Osteocyte (in vitro differentiated cells): ENCODE results near the gene DIPK1C. TPM values are rescaled to one million over a fixed set of nuclear protein-coding genes. Genes with fewer than 3 reads are reported as not detected.

ENCODE experiments used
- DNase-seq: peaks from one replicate; pipeline ENCODE4 v3.0.0; 2021; ENCODE audit warnings: mixed read lengths; ENCODE audit not compliant: unreplicated experiment; ENCODE audit errors: extremely low spot score
- H3K27ac Mint-ChIP-seq: one replicate; pipeline ENCODE4 v1.8.0; 2021; ENCODE audit warnings: mild to moderate bottlenecking, mixed read lengths; ENCODE audit not compliant: unreplicated experiment
- H3K27me3 Mint-ChIP-seq: one replicate; pipeline ENCODE4 v1.8.0; 2021; ENCODE audit warnings: mixed read lengths; ENCODE audit not compliant: unreplicated experiment
- H3K36me3 Mint-ChIP-seq: one replicate; pipeline ENCODE4 v1.8.0; 2021; ENCODE audit warnings: mixed read lengths; ENCODE audit not compliant: unreplicated experiment
- H3K4me1 Mint-ChIP-seq: one replicate; pipeline ENCODE4 v1.8.0; 2021; ENCODE audit warnings: mixed read lengths; ENCODE audit not compliant: unreplicated experiment
- H3K4me3 Mint-ChIP-seq: one replicate; pipeline ENCODE4 v1.8.0; 2021; ENCODE audit warnings: mild to moderate bottlenecking, moderate library complexity, mixed read lengths; ENCODE audit not compliant: unreplicated experiment
- H3K9me3 Mint-ChIP-seq: one replicate; pipeline ENCODE4 v1.8.0; 2021; ENCODE audit warnings: mixed read lengths; ENCODE audit not compliant: unreplicated experiment
- total RNA-seq: library from RNA; stranded (reverse); gene quantifications from 2 replicates; pipeline ENCODE4 v1.2.1, GENCODE V29; 2021
- TF ChIP-seq, protein P1 (sequence below): fragments of 200-600 bp; sonication (generic); IDR thresholded peaks from 2 replicates; pipeline ENCODE4 v1.5.0; 2021; ENCODE audit warnings: antibody characterized with exemption, mild to moderate bottlenecking, moderate library complexity

Gene DIPK1C
- total RNA-seq, 1 donor from 2014 or later: not detected

DNA sequence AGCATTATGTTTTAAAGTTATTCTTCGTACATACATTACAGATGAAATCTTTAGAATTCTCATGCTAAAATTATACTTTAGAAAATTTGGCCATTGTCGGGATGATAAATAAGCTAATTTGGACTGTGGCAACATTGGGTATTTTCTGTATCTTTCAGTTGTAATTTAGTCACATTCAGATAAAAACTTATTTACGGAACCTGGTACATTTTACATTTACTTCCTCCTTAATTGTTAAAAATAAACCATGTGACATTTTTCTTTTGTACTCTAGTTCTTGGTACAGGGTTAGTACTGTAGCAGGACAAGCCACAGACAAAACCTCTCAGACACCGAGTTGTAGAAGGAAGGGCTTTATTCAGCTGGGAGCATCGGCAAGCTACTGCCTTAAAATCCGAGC is 43.3 kb upstream of the DIPK1C start:
- Mint-ChIP-seq H3K27ac (no peak overlapping the region), H3K27me3 (no peaks in the 10 kb centered on the region), H3K4me3 (no peak overlapping the region), H3K36me3 (peaks cover 20% of the 10 kb centered on the region), H3K4me1 (peaks cover 27% of the 10 kb centered on the region), H3K9me3 (no peaks in the 10 kb centered on the region)
- DNase-seq: no peak
- TF ChIP-seq, protein P1, sequence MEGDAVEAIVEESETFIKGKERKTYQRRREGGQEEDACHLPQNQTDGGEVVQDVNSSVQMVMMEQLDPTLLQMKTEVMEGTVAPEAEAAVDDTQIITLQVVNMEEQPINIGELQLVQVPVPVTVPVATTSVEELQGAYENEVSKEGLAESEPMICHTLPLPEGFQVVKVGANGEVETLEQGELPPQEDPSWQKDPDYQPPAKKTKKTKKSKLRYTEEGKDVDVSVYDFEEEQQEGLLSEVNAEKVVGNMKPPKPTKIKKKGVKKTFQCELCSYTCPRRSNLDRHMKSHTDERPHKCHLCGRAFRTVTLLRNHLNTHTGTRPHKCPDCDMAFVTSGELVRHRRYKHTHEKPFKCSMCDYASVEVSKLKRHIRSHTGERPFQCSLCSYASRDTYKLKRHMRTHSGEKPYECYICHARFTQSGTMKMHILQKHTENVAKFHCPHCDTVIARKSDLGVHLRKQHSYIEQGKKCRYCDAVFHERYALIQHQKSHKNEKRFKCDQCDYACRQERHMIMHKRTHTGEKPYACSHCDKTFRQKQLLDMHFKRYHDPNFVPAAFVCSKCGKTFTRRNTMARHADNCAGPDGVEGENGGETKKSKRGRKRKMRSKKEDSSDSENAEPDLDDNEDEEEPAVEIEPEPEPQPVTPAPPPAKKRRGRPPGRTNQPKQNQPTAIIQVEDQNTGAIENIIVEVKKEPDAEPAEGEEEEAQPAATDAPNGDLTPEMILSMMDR: no peak

GRCh38 chr18:74499633-74500032 is 42.5 kb upstream of the DIPK1C start:
- no peak for DNase-seq
- Mint-ChIP-seq H3K4me1 (peaks cover 28% of the 10 kb centered on the region), H3K36me3 (peaks cover 17% of the 10 kb centered on the region), H3K27me3 (no peaks in the 10 kb centered on the region), H3K9me3 (no peaks in the 10 kb centered on the region), H3K4me3 (peak overlapping the region; percentile 8), H3K27ac (peak overlapping the region; percentile 42)
- TF ChIP-seq, protein P1: no peak

- peak overlapping the region; percentile 8 for H3K4me3 Mint-ChIP-seq
- peaks cover 4% of the 10 kb centered on the region for H3K27me3 Mint-ChIP-seq
- no peak for DNase-seq
- TF ChIP-seq, protein P1: no peak
- H3K36me3 Mint-ChIP-seq: peaks cover 15% of the 10 kb centered on the region
- H3K4me1 Mint-ChIP-seq: peaks cover 28% of the 10 kb centered on the region
- peak overlapping the region; percentile 42 for H3K27ac Mint-ChIP-seq
- no peaks in the 10 kb centered on the region for H3K9me3 Mint-ChIP-seq
These were observed 41.9 kb upstream of the DIPK1C start for GRCh38 chr18:74498712-74499627.

- Mint-ChIP-seq H3K4me1 (peaks cover 28% of the 10 kb centered on the region), H3K9me3 (no peaks in the 10 kb centered on the region), H3K27me3 (peaks cover 9% of the 10 kb centered on the region), H3K36me3 (peaks cover 7% of the 10 kb centered on the region), H3K4me3 (peak overlapping the region; percentile 38), H3K27ac (peak overlapping the region; percentile 18)
- TF ChIP-seq, protein P1: no peak
- no peak for DNase-seq
These were observed 40.7 kb upstream of the DIPK1C start for GRCh38 chr18:74497778-74498177.

DNA sequence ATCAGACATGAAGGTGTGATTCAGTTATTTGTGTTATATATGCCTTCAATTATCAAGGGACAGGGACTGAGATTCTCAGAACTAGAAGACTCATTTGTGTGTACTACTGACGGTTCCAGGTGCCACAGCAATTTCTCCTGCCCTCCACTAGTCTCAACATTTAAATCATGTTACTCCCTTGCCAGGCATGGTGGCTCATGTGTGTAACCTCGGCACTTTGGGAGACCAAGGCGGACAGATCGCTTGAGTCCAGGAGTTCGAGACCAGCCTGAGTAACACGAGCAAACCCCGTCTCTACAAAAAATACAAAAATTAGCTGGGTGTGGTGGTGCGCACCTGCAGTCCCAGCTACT is 40.2 kb upstream of the DIPK1C start:
- TF ChIP-seq, protein P1: no peak
- Mint-ChIP-seq H3K36me3 (peaks cover 7% of the 10 kb centered on the region), H3K9me3 (no peaks in the 10 kb centered on the region), H3K4me1 (peaks cover 28% of the 10 kb centered on the region), H3K27ac (peak overlapping the region; percentile 68), H3K27me3 (peaks cover 10% of the 10 kb centered on the region), H3K4me3 (peak overlapping the region; percentile 97)
- DNase-seq: no peak
